ENCODE measurements around the gene AK6. TPM values are rescaled to one million over a fixed set of nuclear protein-coding genes. Genes with fewer than 3 reads are reported as not detected.

Gene AK6
- total RNA-seq, 1 donor from 2014 or later = 32.5 TPM

GRCh38 chr5:69415584-69415958, 46.3 kb upstream of the AK6 start:
- Mint-ChIP-seq H3K9me3 (ENCODE audit: low read depth) (no peaks in the 10 kb centered on the region), H3K36me3 (ENCODE audit: low read depth) (peaks cover 21% of the 10 kb centered on the region), H3K4me1 (ENCODE audit: low read depth) (no peaks in the 10 kb centered on the region), H3K4me3 (ENCODE audit: unreplicated experiment) (peak overlapping the region; percentile 28), H3K27me3 (ENCODE audit: low read depth) (no peaks in the 10 kb centered on the region), H3K27ac (ENCODE audit: unreplicated experiment) (no peak overlapping the region)
- TF ChIP-seq CTCF (IDR thresholded peaks at IDR 0.05) = no peak
- no peak for DNase-seq (ENCODE audit: low spot score)

- peak; percentile 58 for TF ChIP-seq CTCF (IDR thresholded peaks at IDR 0.05)
- Mint-ChIP-seq H3K27me3 (ENCODE audit: low read depth) (no peaks in the 10 kb centered on the region), H3K36me3 (ENCODE audit: low read depth) (peaks cover 22% of the 10 kb centered on the region), H3K4me1 (ENCODE audit: low read depth) (no peaks in the 10 kb centered on the region), H3K9me3 (ENCODE audit: low read depth) (no peaks in the 10 kb centered on the region), H3K4me3 (ENCODE audit: unreplicated experiment) (peak within 1 kb of the TSS; percentile 60), H3K27ac (ENCODE audit: unreplicated experiment) (no peak within 1 kb of the TSS)
- DNase-seq (ENCODE audit: low spot score) = no peak
Observed at GRCh38 chr5:69414885-69415583, 45.7 kb upstream of the AK6 start, which contains the start of gene MARVELD2. Gene MARVELD2 (plus strand): TSS chr5:69415116. CDS start chr5:69419386, 4,270 bp downstream.

- no peak for TF ChIP-seq CTCF (IDR thresholded peaks at IDR 0.05)
- no peak for DNase-seq (ENCODE audit: low spot score)
- H3K36me3 Mint-ChIP-seq (ENCODE audit: low read depth) = peaks cover 29% of the 10 kb centered on the region
Observed at GRCh38 chr5:69404659-69405330, 35.5 kb upstream of the AK6 start.

GRCh38 chr5:69378376-69378775, 9.1 kb upstream of the AK6 start:
- no peak for DNase-seq (ENCODE audit: low spot score)
- H3K4me3 Mint-ChIP-seq (ENCODE audit: unreplicated experiment) = no peak overlapping the region
- peaks cover 15% of the 10 kb centered on the region for H3K36me3 Mint-ChIP-seq (ENCODE audit: low read depth)
- no peaks in the 10 kb centered on the region for H3K4me1 Mint-ChIP-seq (ENCODE audit: low read depth)
- H3K27me3 Mint-ChIP-seq (ENCODE audit: low read depth) = no peaks in the 10 kb centered on the region
- H3K9me3 Mint-ChIP-seq (ENCODE audit: low read depth) = no peaks in the 10 kb centered on the region
- H3K27ac Mint-ChIP-seq (ENCODE audit: unreplicated experiment) = no peak overlapping the region
- TF ChIP-seq CTCF (IDR thresholded peaks at IDR 0.05) = no peak

More at GRCh38 chr5:69404659-69405330, 35.5 kb upstream of the AK6 start:
- Mint-ChIP-seq H3K9me3 (ENCODE audit: low read depth) (no peaks in the 10 kb centered on the region), H3K4me1 (ENCODE audit: low read depth) (peaks cover 3% of the 10 kb centered on the region), H3K27me3 (ENCODE audit: low read depth) (no peaks in the 10 kb centered on the region), H3K27ac (ENCODE audit: unreplicated experiment) (no peak overlapping the region), H3K4me3 (ENCODE audit: unreplicated experiment) (no peak overlapping the region)

GRCh38 chr5:69374911-69375446, 5.7 kb upstream of the AK6 start:
- Mint-ChIP-seq H3K27me3 (ENCODE audit: low read depth) (no peaks in the 10 kb centered on the region), H3K27ac (ENCODE audit: unreplicated experiment) (no peak overlapping the region), H3K4me1 (ENCODE audit: low read depth) (peaks cover 20% of the 10 kb centered on the region), H3K9me3 (ENCODE audit: low read depth) (no peaks in the 10 kb centered on the region), H3K36me3 (ENCODE audit: low read depth) (peaks cover 11% of the 10 kb centered on the region), H3K4me3 (ENCODE audit: unreplicated experiment) (no peak overlapping the region)
- no peak for TF ChIP-seq CTCF (IDR thresholded peaks at IDR 0.05)
- no peak for DNase-seq (ENCODE audit: low spot score)
